WI38 (cell line): ENCODE results near the gene CLASP2.

Experiments used
- H3K4me3 ChIP-seq: 2 replicates; pipeline ENCODE4 v1.5.1; 2011; ENCODE audit warnings: low read depth, mild to moderate bottlenecking, control low read depth, low read length
- CTCF ChIP-seq: IDR thresholded peaks from 2 replicates; pipeline ENCODE4 v1.5.1; 2012; ENCODE audit warnings: low read depth, mild to moderate bottlenecking, control low read depth, low read length

CLASP2 gene

GRCh38 chr3:33537133-33537532 lies 180.9 kb downstream of the CLASP2 start:
- H3K4me3 ChIP-seq, result no peak overlapping the region
- TF ChIP-seq CTCF, result no peak

- no peak for TF ChIP-seq CTCF
These were observed 191.3 kb downstream of the CLASP2 start for GRCh38 chr3:33526787-33527186.

GRCh38 chr3:33525232-33525631 lies 192.8 kb downstream of the CLASP2 start:
- no peak overlapping the region for H3K4me3 ChIP-seq
- no peak for TF ChIP-seq CTCF

More at GRCh38 chr3:33526787-33527186, 191.3 kb downstream of the CLASP2 start:
- no peak overlapping the region for H3K4me3 ChIP-seq

GRCh38 chr3:33523093-33523667 lies 194.9 kb downstream of the CLASP2 start:
- no peak for TF ChIP-seq CTCF

GRCh38 chr3:33521736-33522135 lies 196.3 kb downstream of the CLASP2 start:
- H3K4me3 ChIP-seq, result no peak overlapping the region
- TF ChIP-seq CTCF, result no peak

More at GRCh38 chr3:33523093-33523667, 194.9 kb downstream of the CLASP2 start:
- no peak overlapping the region for H3K4me3 ChIP-seq

- no peak overlapping the region for H3K4me3 ChIP-seq
- TF ChIP-seq CTCF, result no peak
These were observed 204.7 kb downstream of the CLASP2 start for GRCh38 chr3:33513262-33513863.

GRCh38 chr3:33505027-33505426 lies 213.0 kb downstream of the CLASP2 start:
- H3K4me3 ChIP-seq, result no peak overlapping the region
- no peak for TF ChIP-seq CTCF
